K562 (cell line): ENCODE data around the gene GPRIN3. TPM values are rescaled to one million over a fixed set of nuclear protein-coding genes. Genes with fewer than 3 reads are reported as not detected.

Experiments used
- ATAC-seq: fragments of 200-7000 bp; cut with Tn5 transposase; 3 replicates; pipeline ENCODE4 v1.9.1; 2020; ENCODE audit warnings: moderate library complexity
- BruUV-seq: library from RNA; stranded (reverse); fragments of 400-500 nt; replicated peaks from 2 replicates; lab custom pipeline; 2021; lab: Mats Ljungman, UMichigan
- CTCF ChIA-PET: fragments of 300-600 bp; formaldehyde crosslinking; extraction: SDS; loops from one replicate; lab custom pipeline; 2021; ENCODE audit warnings: low intra/inter-chr PET ratio; lab: Yijun Ruan, JAX
- POLR2A ChIA-PET: fragments of 300-600, 350-650 bp; sonication (Branson Sonifier 250); formaldehyde crosslinking; extraction: SDS; loops from one replicate; lab custom pipeline; 2021; ENCODE audit warnings: antibody characterized with exemption, inconsistent platforms; lab: Yijun Ruan, JAX
- DNase-seq, 4 experiments: peaks; one replicate each; pipeline versions ENCODE4 v3.0.0 to v3.0.0-alpha.2; 2011 to 2018; ENCODE audit warnings: low spot score in 3 of 4, mixed read lengths in 3 of 4; ENCODE audit errors: extremely low read depth in 1 of 4
- FAIRE-seq: peaks from 2 replicates; lab custom pipeline; 2011; peaks lifted over from hg19 to GRCh38; lab: Jason Lieb, UNC
- H2AFZ ChIP-seq: 2 replicates; pipeline ENCODE4 v1.6.0; 2011; ENCODE audit warnings: low read depth, low read length, control low read depth, inconsistent platforms
- H3K27ac ChIP-seq: fragments of 200-600 bp; 3 replicates; pipeline ENCODE4 v1.8.0; 2011; ENCODE audit warnings: low read depth, mild to moderate bottlenecking, control low read depth, inconsistent platforms, low read length, moderate library complexity, mixed read lengths; ENCODE audit errors: extremely low read depth
- H3K27me3 ChIP-seq, 2 experiments: fragments of 300-600 bp in 1 of 2; 2 replicates in 1 of 2; 3 replicates in 1 of 2; pipeline versions ENCODE4 v1.6.0 to v1.8.0; 2011; ENCODE audit warnings: inconsistent platforms in 2 of 2, low read length in 2 of 2, mild to moderate bottlenecking in 1 of 2, mixed read lengths in 1 of 2, moderate library complexity in 1 of 2; ENCODE audit not compliant: control insufficient read depth in 2 of 2, insufficient read depth in 2 of 2
- H3K36me3 ChIP-seq: fragments of 300-600 bp; 3 replicates; pipeline ENCODE4 v1.8.0; 2011; ENCODE audit warnings: mild to moderate bottlenecking, low read length, inconsistent platforms; ENCODE audit not compliant: control insufficient read depth, insufficient read depth
- H3K4me1 ChIP-seq, 2 experiments: fragments of 200-600 bp in 1 of 2; replicated peaks in 1 of 2; 2 replicates in 1 of 2; 3 replicates in 1 of 2; pipeline versions ENCODE4 v1.5.1 to v1.8.0; 2011; ENCODE audit warnings: inconsistent platforms in 2 of 2, low read length in 2 of 2, mild to moderate bottlenecking in 1 of 2, mixed read lengths in 1 of 2, moderate library complexity in 1 of 2; ENCODE audit not compliant: control insufficient read depth in 2 of 2, insufficient read depth in 2 of 2
- H3K4me2 ChIP-seq: 2 replicates; pipeline ENCODE4 v1.6.1; 2011; ENCODE audit warnings: low read length, control low read depth, inconsistent platforms, mixed read lengths; ENCODE audit not compliant: insufficient read depth
- H3K4me3 ChIP-seq: fragments of 200-600 bp; sonication (generic), shearing (Covaris generic); 2 replicates; pipeline ENCODE4 v1.5.1; 2016; ENCODE audit warnings: control low read depth, inconsistent platforms
- H3K79me2 ChIP-seq: fragments of 200-600 bp; 3 replicates; pipeline ENCODE4 v1.8.0; 2011; ENCODE audit warnings: low read length, inconsistent platforms; ENCODE audit not compliant: control insufficient read depth, insufficient read depth
- H3K9ac ChIP-seq, 2 experiments: 2 replicates each; pipeline versions ENCODE4 v1.6.0 to v1.6.1; 2011; ENCODE audit warnings: low read depth in 2 of 2, low read length in 2 of 2, control low read depth in 1 of 2, inconsistent platforms in 1 of 2, mild to moderate bottlenecking in 1 of 2, mixed read lengths in 1 of 2; ENCODE audit not compliant: insufficient read depth in 1 of 2
- H3K9me1 ChIP-seq: one replicate; pipeline ENCODE4 v1.6.0; 2011; ENCODE audit warnings: inconsistent platforms, mild to moderate bottlenecking, low read length, moderate library complexity; ENCODE audit not compliant: control insufficient read depth, insufficient read depth
- H3K9me3 ChIP-seq: replicated peaks from 2 replicates; pipeline ENCODE4 v1.5.1; 2011; ENCODE audit warnings: low read depth, low read length, inconsistent platforms; ENCODE audit not compliant: control insufficient read depth, insufficient read depth
- H4K20me1 ChIP-seq: replicated peaks from 2 replicates; pipeline ENCODE4 v1.6.1; 2011; ENCODE audit warnings: low read length, inconsistent platforms, mixed read lengths; ENCODE audit not compliant: control insufficient read depth, insufficient read depth
- CCNT2 ChIP-seq: IDR thresholded peaks from 2 replicates; pipeline ENCODE4 v1.6.1; 2011; ENCODE audit warnings: borderline replicate concordance, low read depth, mild to moderate bottlenecking, moderate library complexity, mixed read lengths, low read length; ENCODE audit not compliant: insufficient read length; ENCODE audit errors: extremely low read depth
- CTCF ChIP-seq, 3 experiments: IDR thresholded peaks in 2 of 3; conservative IDR thresholded peaks in 1 of 3; 2 replicates each; pipeline ENCODE4 v1.5.1; 2011 to 2012; ENCODE audit warnings: low read length in 3 of 3, mild to moderate bottlenecking in 3 of 3, control low read depth in 2 of 3, improper control_type of control experiment in 1 of 3, inconsistent platforms in 1 of 3, low read depth in 1 of 3, mixed read lengths in 1 of 3, moderate library complexity in 1 of 3; ENCODE audit not compliant: insufficient read depth in 2 of 3
- ELF4 ChIP-seq: fragments of 450-650 bp; formaldehyde crosslinking; IDR thresholded peaks from 2 replicates; pipeline ENCODE4 v1.4.0; 2022; ENCODE audit warnings: missing genetic modification characterization
- ESRRB ChIP-seq: fragments of 250-450 bp; sonication (Bioruptor Pico); IDR thresholded peaks from 2 replicates; pipeline ENCODE4 v1.5.0; 2020; ENCODE audit warnings: mild to moderate bottlenecking, moderate library complexity, borderline replicate concordance
- ETV5 ChIP-seq: sonication (generic); formaldehyde crosslinking; IDR thresholded peaks from 2 replicates; pipeline ENCODE4 v1.4.0; 2020; ENCODE audit warnings: low read depth, mild to moderate bottlenecking, missing genetic modification reagents
- MITF ChIP-seq: IDR thresholded peaks from 2 replicates; pipeline ENCODE4 v1.6.1; 2014; ENCODE audit warnings: antibody characterized with exemption
- NCOA6 ChIP-seq: fragments of 450-650 bp; IDR thresholded peaks from 2 replicates; pipeline ENCODE4 v1.6.1; 2017; ENCODE audit warnings: mild to moderate bottlenecking
- NONO ChIP-seq, 2 experiments: fragments of 200-400 bp in 1 of 2; fragments of 450-650 bp in 1 of 2; formaldehyde crosslinking in 1 of 2; IDR thresholded peaks; 2 replicates each; pipeline ENCODE4 v1.6.1; 2017; ENCODE audit warnings: low read depth in 2 of 2, mild to moderate bottlenecking in 2 of 2, moderate library complexity in 2 of 2, low read length in 1 of 2
- RB1 ChIP-seq: fragments of 450-650 bp; IDR thresholded peaks from 2 replicates; pipeline ENCODE4 v1.6.1; 2017; ENCODE audit warnings: low read depth, mild to moderate bottlenecking
- RBM34 ChIP-seq: fragments of 200-400 bp; formaldehyde crosslinking; IDR thresholded peaks from 2 replicates; pipeline ENCODE4 v1.6.1; 2018; ENCODE audit warnings: low read length, borderline replicate concordance; ENCODE audit not compliant: insufficient read depth
- SIN3B ChIP-seq: fragments of 450-650 bp; IDR thresholded peaks from 2 replicates; pipeline ENCODE4 v1.6.1; 2017; ENCODE audit warnings: low read depth, mild to moderate bottlenecking, moderate library complexity
- SRSF9 ChIP-seq: fragments of 200-400 bp; formaldehyde crosslinking; IDR thresholded peaks from 2 replicates; pipeline ENCODE4 v1.6.1; 2017; ENCODE audit warnings: low read depth, low read length, borderline replicate concordance
- ZBTB7A ChIP-seq: IDR thresholded peaks from 2 replicates; pipeline ENCODE4 v1.6.1; 2011; ENCODE audit warnings: low read depth, mild to moderate bottlenecking, low read length, moderate library complexity, borderline replicate concordance; ENCODE audit not compliant: control insufficient read depth
- WGBS: fragments of 100-300 bp; shearing (Covaris generic); methylation state at CpG from one replicate; pipeline ENCODE4 v1.1.6; 2016; ENCODE audit warnings: low coverage, mixed read lengths; ENCODE audit not compliant: insufficient coverage; ENCODE audit errors: missing lambda C conversion rate; 5-methylcytosine and 5-hydroxymethylcytosine counted together
- in situ Hi-C: fragments of 300-500 bp; cut with MboI; formaldehyde crosslinking; loops from 4 replicates; pipeline ENCODE4 v1.15.0; 2018; ENCODE audit warnings: inconsistent platforms, mixed read lengths
- intact Hi-C: fragments of 100-400 bp; cut with micrococcal nuclease; formaldehyde crosslinking; loops from 2 replicates; pipeline ENCODE4 v1.14.2; 2022
- polyA plus RNA-seq, 8 experiments: library from polyadenylated mRNA; depleted of rRNA in 4 of 8; stranded (reverse) in 5 of 8; unstranded in 3 of 8; fragments of >200 nt; fragmentation: Nextera tagmentation in 2 of 8; fragmentation: Illumina TruSeq in 1 of 8; extraction: Ambion mirVana in 2 of 8; extraction: Trizol in 1 of 8; gene quantifications; 2 replicates each; pipeline versions ENCODE4 v1.2.1 to v1.2.3, GENCODE V29; 2011 to 2014; ENCODE audit warnings: inconsistent platforms in 1 of 8, missing spikeins in 1 of 8
- total RNA-seq, 7 experiments: library from RNA; depleted of rRNA in 6 of 7; stranded (reverse); fragments of >200 nt in 6 of 7; fragmentation: Illumina TruSeq in 2 of 7; extraction: Trizol in 2 of 7; gene quantifications; 2 replicates each; pipeline versions ENCODE4 v1.2.1 to v1.2.3, GENCODE V29; 2011 to 2021; ENCODE audit warnings: low replicate concordance in 1 of 7
- TF ChIP-seq, protein P1 (sequence below): fragments of 450-650 bp; formaldehyde crosslinking; IDR thresholded peaks from 2 replicates; pipeline ENCODE4 v1.4.0; 2020; ENCODE audit warnings: mild to moderate bottlenecking, moderate library complexity
- TF ChIP-seq, protein P2 (sequence below): IDR thresholded peaks from 2 replicates; pipeline ENCODE4 v1.6.1; 2016; ENCODE audit warnings: missing genetic modification characterization, missing compliant biosample characterization

GPRIN3 gene
- total and polyA plus RNA-seq, 9 of the 15 experiments (the other 6 are each of a cell fraction or from before 2014, with no cell fraction given), result 0.02 TPM; not detected in 8

DNA sequence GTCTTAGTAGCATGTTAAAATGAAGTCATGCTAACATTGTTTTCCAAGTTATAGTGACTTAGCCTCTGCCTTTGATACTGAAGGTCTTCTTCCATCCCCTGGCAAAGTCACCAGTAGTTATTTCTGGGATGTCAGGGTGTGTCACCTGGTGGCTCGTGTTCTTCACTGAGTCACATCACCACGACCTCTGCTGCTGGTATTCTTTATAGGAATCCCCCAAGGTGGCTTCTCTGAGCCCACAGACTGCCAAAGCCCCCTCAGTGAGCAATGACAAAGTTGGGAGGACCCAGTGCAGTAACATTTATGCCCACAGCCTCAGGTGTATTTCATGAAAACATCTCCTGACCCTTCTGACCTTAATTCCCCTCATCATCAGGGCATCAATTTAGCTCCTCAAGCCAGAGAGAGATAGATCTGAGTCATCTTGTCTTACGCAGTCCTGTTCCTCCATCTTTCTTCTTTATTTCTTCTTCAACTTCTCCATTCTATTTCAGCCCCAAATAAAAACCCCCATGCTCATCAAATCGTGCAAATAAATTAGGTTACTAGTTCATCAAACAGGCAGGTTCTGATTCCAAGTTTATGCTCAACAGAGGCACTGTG, 29.3 kb upstream of the GPRIN3 start:
- DNase-seq (no peak), FAIRE-seq (no peak), ATAC-seq (no peak)
- in situ Hi-C loops, result no loop called here
- Histone ChIP-seq H3K79me2 (no peaks in the 10 kb centered on the region), H3K9ac (no peak overlapping the region), H3K4me2 (no peak overlapping the region), H3K4me3 (no peak overlapping the region), H3K9me1 (no peaks in the 10 kb centered on the region), H4K20me1 (no peaks in the 10 kb centered on the region), H3K36me3 (no peaks in the 10 kb centered on the region), H3K9me3 (no peaks in the 10 kb centered on the region), H2AFZ (no peak overlapping the region), H3K27me3 (no peaks in the 10 kb centered on the region), H3K27ac (no peak overlapping the region), H3K4me1 (no peaks in the 10 kb centered on the region)
- intact Hi-C loops, result no loop called here
- ChIA-PET CTCF (no interaction called here), POLR2A (no interaction called here)
- WGBS, result 2% methylated on average over 3 of the region's 4 CpGs
- no peak for TF ChIP-seq RBM34
- TF ChIP-seq NONO (IDR thresholded peaks at IDR 0.05; ENCODE audit: low read depth in 2 of 2, low read length in 1 of 2), result no peak
- no peak for TF ChIP-seq ELF4 (CRISPR knock-in tag)
- TF ChIP-seq, protein P1, sequence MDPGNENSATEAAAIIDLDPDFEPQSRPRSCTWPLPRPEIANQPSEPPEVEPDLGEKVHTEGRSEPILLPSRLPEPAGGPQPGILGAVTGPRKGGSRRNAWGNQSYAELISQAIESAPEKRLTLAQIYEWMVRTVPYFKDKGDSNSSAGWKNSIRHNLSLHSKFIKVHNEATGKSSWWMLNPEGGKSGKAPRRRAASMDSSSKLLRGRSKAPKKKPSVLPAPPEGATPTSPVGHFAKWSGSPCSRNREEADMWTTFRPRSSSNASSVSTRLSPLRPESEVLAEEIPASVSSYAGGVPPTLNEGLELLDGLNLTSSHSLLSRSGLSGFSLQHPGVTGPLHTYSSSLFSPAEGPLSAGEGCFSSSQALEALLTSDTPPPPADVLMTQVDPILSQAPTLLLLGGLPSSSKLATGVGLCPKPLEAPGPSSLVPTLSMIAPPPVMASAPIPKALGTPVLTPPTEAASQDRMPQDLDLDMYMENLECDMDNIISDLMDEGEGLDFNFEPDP, result no peak
- TF ChIP-seq CTCF (IDR thresholded peaks at IDR 0.05 in 2 of 3, conservative IDR thresholded peaks at IDR 0.05 in 1 of 3; ENCODE audit: insufficient read depth in 2 of 3, low read depth in 1 of 3, low read length in 3 of 3), result no peak
- no peak for TF ChIP-seq CCNT2
- TF ChIP-seq ETV5, result no peak
- no peak for TF ChIP-seq NCOA6
- TF ChIP-seq ZBTB7A, result no peak
- TF ChIP-seq MITF, result no peak
- no peak for TF ChIP-seq ESRRB (CRISPR knock-in tag)
- no peak for TF ChIP-seq RB1
- no peak for TF ChIP-seq SRSF9
- TF ChIP-seq, protein P2, sequence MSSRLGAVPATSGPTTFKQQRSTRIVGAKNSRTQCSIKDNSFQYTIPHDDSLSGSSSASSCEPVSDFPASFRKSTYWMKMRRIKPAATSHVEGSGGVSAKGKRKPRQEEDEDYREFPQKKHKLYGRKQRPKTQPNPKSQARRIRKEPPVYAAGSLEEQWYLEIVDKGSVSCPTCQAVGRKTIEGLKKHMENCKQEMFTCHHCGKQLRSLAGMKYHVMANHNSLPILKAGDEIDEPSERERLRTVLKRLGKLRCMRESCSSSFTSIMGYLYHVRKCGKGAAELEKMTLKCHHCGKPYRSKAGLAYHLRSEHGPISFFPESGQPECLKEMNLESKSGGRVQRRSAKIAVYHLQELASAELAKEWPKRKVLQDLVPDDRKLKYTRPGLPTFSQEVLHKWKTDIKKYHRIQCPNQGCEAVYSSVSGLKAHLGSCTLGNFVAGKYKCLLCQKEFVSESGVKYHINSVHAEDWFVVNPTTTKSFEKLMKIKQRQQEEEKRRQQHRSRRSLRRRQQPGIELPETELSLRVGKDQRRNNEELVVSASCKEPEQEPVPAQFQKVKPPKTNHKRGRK, result no peak
- TF ChIP-seq SIN3B, result no peak
- BruUV-seq, result no TSS peak
